Measurements from ENCODE around the gene RUNX3. TPM values are rescaled to one million over a fixed set of nuclear protein-coding genes. Genes with fewer than 3 reads are reported as not detected.

RUNX3 gene
- total and polyA plus RNA-seq, 2 donors (not counting 3 experiments of a cell fraction or from before 2014, with no cell fraction given), result not detected

DNA sequence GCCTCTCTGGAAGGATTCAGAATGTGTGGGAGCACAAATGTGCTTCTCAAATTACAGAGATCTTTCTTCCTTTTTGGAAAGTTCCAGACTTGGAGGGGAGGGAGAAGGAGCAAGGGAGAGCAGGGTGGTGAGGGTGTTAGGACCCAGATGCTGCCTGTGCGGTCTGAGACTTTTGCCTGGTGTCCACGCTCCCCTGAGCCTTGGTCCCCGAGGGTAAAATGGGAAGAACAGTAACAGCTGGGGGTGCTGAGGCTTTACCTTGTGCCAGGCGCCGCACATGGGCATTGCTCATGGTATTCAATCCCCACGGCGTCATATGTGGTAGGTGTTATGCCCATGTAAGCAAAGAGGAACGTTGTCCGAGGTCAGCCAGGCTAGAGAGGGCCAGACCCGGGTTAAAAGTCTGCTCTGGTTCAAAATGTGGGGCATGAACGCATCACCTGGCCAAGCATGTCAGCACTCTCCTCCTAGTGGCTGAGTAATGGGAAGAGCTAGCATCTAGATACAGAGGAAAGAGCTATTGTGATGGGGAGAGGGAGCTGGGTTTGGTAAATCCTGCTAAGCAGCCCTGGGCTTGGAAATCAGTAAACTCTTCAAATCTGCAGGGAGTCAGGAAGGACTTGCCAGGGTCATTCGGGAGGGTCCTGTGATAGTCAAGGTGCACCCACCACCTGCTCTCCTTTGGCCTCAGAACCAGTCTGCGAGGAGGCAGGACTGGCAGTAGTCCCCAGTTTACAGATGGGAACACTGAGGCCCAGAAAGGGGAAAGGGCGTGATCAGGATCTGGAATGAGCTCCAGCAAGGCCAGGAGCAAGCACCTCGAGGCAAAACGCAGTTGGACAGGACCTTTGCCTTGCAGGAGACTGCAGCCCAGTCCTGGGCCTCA is 4.5 kb upstream of the RUNX3 start:
- ChIA-PET POLR2A (no interaction called here), CTCF (no interaction called here)
- dilution Hi-C loops (cut with MboI; ENCODE audit: extremely low pct_ligation_motif_present, low sequenced_read_pairs), result no loop called here
- Histone ChIP-seq H3K36me3 (ENCODE audit: control insufficient read depth in 2 of 2, extremely low read depth in 1 of 2, insufficient read depth in 2 of 2, low read length in 2 of 2) (no peaks in the 10 kb centered on the region), H3K4me2 (ENCODE audit: insufficient read depth, low read length) (no peak overlapping the region), H3K27ac (ENCODE audit: insufficient read depth, low read depth, low read length) (no peak overlapping the region), H3K9me3 (replicated peaks; ENCODE audit: control insufficient read depth, insufficient read depth, low read length) (no peaks in the 10 kb centered on the region), H3K9ac (replicated peaks; ENCODE audit: extremely low read depth, insufficient read depth, low read length) (no peak overlapping the region), H3K9me1 (replicated peaks; ENCODE audit: control insufficient read depth, extremely low read depth, insufficient read depth, low read length) (no peaks in the 10 kb centered on the region), H4K20me1 (replicated peaks; ENCODE audit: control insufficient read depth, extremely low read depth, insufficient read depth, low read length) (no peaks in the 10 kb centered on the region), H3K4me3 (replicated peaks in 1 of 3; ENCODE audit: insufficient read depth in 1 of 3, low read depth in 1 of 3, low read length in 3 of 3) (no peak overlapping the region), H3K27me3 (ENCODE audit: control insufficient read depth in 2 of 2, insufficient read depth in 2 of 2, low read length in 2 of 2) (peaks cover 51 to 53% of the 10 kb centered on the region in 2 experiments), H3K79me2 (ENCODE audit: control insufficient read depth, insufficient read depth, low read length) (no peaks in the 10 kb centered on the region), H3K4me1 (ENCODE audit: control insufficient read depth, extremely low read depth, insufficient read depth, low read length) (no peaks in the 10 kb centered on the region), H2AFZ (ENCODE audit: low read depth, low read length) (no peak overlapping the region)
- TF ChIP-seq FOS (IDR thresholded peaks at IDR 0.05; ENCODE audit: borderline replicate concordance, insufficient read depth, low read length) (no peak), POLR2A (IDR thresholded peaks at IDR 0.05; ENCODE audit: low read depth, low read length) (no peak), MYC (IDR thresholded peaks at IDR 0.05; ENCODE audit: low read depth, low read length) (no peak), POLR2AphosphoS5 (IDR thresholded peaks at IDR 0.05; ENCODE audit: insufficient read depth, low read depth, low read length) (no peak), GATA2 (IDR thresholded peaks at IDR 0.05; ENCODE audit: insufficient read depth, insufficient read length, low read depth, low read length) (no peak), EZH2 (IDR thresholded peaks at IDR 0.05; ENCODE audit: borderline replicate concordance, low read depth, low read length, severe bottlenecking) (no peak), JUN (IDR thresholded peaks at IDR 0.05; ENCODE audit: borderline replicate concordance, insufficient read depth, insufficient read length, low read depth) (no peak)
- TF ChIP-seq, protein P1, sequence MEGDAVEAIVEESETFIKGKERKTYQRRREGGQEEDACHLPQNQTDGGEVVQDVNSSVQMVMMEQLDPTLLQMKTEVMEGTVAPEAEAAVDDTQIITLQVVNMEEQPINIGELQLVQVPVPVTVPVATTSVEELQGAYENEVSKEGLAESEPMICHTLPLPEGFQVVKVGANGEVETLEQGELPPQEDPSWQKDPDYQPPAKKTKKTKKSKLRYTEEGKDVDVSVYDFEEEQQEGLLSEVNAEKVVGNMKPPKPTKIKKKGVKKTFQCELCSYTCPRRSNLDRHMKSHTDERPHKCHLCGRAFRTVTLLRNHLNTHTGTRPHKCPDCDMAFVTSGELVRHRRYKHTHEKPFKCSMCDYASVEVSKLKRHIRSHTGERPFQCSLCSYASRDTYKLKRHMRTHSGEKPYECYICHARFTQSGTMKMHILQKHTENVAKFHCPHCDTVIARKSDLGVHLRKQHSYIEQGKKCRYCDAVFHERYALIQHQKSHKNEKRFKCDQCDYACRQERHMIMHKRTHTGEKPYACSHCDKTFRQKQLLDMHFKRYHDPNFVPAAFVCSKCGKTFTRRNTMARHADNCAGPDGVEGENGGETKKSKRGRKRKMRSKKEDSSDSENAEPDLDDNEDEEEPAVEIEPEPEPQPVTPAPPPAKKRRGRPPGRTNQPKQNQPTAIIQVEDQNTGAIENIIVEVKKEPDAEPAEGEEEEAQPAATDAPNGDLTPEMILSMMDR (IDR thresholded peaks at IDR 0.05; ENCODE audit: extremely low read depth in 1 of 2, insufficient read depth in 1 of 2, low read depth in 1 of 2, low read length in 2 of 2), result no peak
- TF ChIP-seq, protein P2, sequence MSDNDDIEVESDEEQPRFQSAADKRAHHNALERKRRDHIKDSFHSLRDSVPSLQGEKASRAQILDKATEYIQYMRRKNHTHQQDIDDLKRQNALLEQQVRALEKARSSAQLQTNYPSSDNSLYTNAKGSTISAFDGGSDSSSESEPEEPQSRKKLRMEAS (IDR thresholded peaks at IDR 0.05; ENCODE audit: insufficient read depth, insufficient read length), result no peak
- no TSS peak for BruUV-seq (replicated peaks)
- FAIRE-seq, result no peak
- DNase-seq (ENCODE audit: low read depth, low spot score), result no peak
- intact Hi-C loops (cut with micrococcal nuclease), result loop anchor here (5.0 kb wide), 1 partner anchor 268 kb away; no protein-coding TSS in a partner anchor
